Activated T-helper 1 cell treated with anti-CD3 and anti-CD28 coated beads, Interleukin-12 subunit alpha, Interleukin-12 subunit beta, Interleukin-2, Interleukin-4 antibody, amounts not matched to agents 30 ng/mL and 10 ng/mL and 1 ng/mL, durations not matched to agents 14 hours and 24 hours and 36 hours (primary cell): ENCODE measurements around the gene CGNL1. TPM values are rescaled to one million over a fixed set of nuclear protein-coding genes. Genes with fewer than 3 reads are reported as not detected.

Experiments
- DNase-seq: peaks from one replicate; pipeline ENCODE4 v3.0.0; 2021; ENCODE audit warnings: low spot score
- H3K27ac Mint-ChIP-seq: one replicate; pipeline ENCODE4 v1.8.0; 2021; ENCODE audit warnings: mild to moderate bottlenecking, mixed read lengths
- H3K27me3 Mint-ChIP-seq: one replicate; pipeline ENCODE4 v1.8.0; 2022; ENCODE audit warnings: mild to moderate bottlenecking, moderate library complexity, mixed read lengths; ENCODE audit not compliant: insufficient read depth
- H3K36me3 Mint-ChIP-seq: one replicate; pipeline ENCODE4 v1.8.0; 2021; ENCODE audit warnings: low read depth, mixed read lengths
- H3K4me1 Mint-ChIP-seq: one replicate; pipeline ENCODE4 v1.8.0; 2021; ENCODE audit warnings: low read depth, mixed read lengths
- H3K4me3 Mint-ChIP-seq: one replicate; pipeline ENCODE4 v1.8.0; 2021; ENCODE audit warnings: mild to moderate bottlenecking, moderate library complexity, mixed read lengths
- H3K9me3 Mint-ChIP-seq: one replicate; pipeline ENCODE4 v1.8.0; 2021; ENCODE audit warnings: mixed read lengths
- intact Hi-C: fragments of 100-400 bp; cut with micrococcal nuclease; formaldehyde crosslinking; loops from one replicate; pipeline ENCODE4 v1.15.1; 2024
- total RNA-seq: library from RNA; stranded (reverse); gene quantifications from 2 replicates; pipeline ENCODE4 v1.2.3, GENCODE V29; 2022

Gene CGNL1
- total RNA-seq: not detected in 2 replicates

- H3K9me3 Mint-ChIP-seq: no peaks in the 10 kb centered on the region
- no peak for DNase-seq
- H3K27ac Mint-ChIP-seq: no peak within 1 kb of the TSS
- peaks cover 46% of the 10 kb centered on the region for H3K27me3 Mint-ChIP-seq
- H3K4me1 Mint-ChIP-seq: no peaks in the 10 kb centered on the region
- intact Hi-C loops: no loop called here
- no peaks in the 10 kb centered on the region for H3K36me3 Mint-ChIP-seq
- H3K4me3 Mint-ChIP-seq: peak within 1 kb of the TSS; percentile 19
These were observed at the start of gene CGNL1 for GRCh38 chr15:57375827-57376695. Gene CGNL1, plus strand, starts transcription at chr15:57376505. Its CDS starts 61,495 bp downstream, at chr15:57438000.

- Mint-ChIP-seq H3K4me3 (no peak overlapping the region), H3K4me1 (peaks cover 10% of the 10 kb centered on the region), H3K36me3 (no peaks in the 10 kb centered on the region), H3K27ac (no peak overlapping the region), H3K9me3 (no peaks in the 10 kb centered on the region), H3K27me3 (peaks cover 3% of the 10 kb centered on the region)
- DNase-seq: no peak
- intact Hi-C loops: no loop called here
These were observed 48.3 kb upstream of the CGNL1 start for GRCh38 chr15:57327985-57328471.

GRCh38 chr15:57328479-57328878 is 47.8 kb upstream of the CGNL1 start:
- H3K4me1 Mint-ChIP-seq: peaks cover 10% of the 10 kb centered on the region
- no peak overlapping the region for H3K27ac Mint-ChIP-seq
- peaks cover 5% of the 10 kb centered on the region for H3K27me3 Mint-ChIP-seq
- intact Hi-C loops: no loop called here
- DNase-seq: no peak
- no peak overlapping the region for H3K4me3 Mint-ChIP-seq
- H3K36me3 Mint-ChIP-seq: no peaks in the 10 kb centered on the region
- H3K9me3 Mint-ChIP-seq: no peaks in the 10 kb centered on the region

- Mint-ChIP-seq H3K4me3 (no peak overlapping the region), H3K4me1 (peaks cover 10% of the 10 kb centered on the region), H3K9me3 (no peaks in the 10 kb centered on the region), H3K36me3 (no peaks in the 10 kb centered on the region), H3K27ac (no peak overlapping the region), H3K27me3 (peaks cover 5% of the 10 kb centered on the region)
- DNase-seq: no peak
- intact Hi-C loops: no loop called here
These were observed 47.4 kb upstream of the CGNL1 start for GRCh38 chr15:57328897-57329296.

DNA sequence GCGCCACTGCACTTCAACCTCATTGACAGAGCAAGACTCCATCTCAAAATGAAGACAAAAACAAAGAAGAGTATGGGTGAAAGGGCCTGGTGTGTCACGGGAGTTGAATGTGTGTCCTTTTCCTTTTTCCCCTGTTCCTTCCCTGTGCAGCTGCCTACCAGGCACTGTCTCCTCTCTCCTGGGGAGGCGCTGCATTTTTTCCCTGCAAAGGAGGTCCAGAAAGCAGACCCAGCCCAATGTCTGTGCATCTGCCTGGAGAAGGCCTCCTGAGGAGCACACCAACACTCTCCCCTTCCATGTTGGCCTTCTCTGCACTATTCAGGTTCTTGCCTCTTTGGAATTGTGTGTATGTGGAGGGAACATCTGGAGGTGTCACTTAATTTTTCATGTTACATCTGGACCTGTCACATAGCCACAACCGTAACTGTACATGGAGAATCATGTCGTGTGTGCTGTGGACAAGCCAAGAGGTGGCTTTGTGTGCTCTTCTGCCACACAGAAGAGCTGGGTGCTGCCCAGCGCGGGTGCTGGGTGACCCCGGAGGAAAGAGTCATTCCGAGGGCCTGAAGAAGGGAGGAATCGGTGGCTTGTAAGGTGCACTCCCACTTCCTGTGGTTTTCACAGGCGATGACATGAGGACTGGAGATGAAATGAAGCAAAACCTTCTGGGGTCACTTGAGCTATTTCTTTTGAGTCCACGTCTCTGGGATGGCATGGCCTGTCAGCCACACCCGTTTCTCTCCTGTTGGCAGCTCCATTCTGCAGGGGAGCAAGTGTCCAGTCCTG is 46.5 kb upstream of the CGNL1 start:
- no peaks in the 10 kb centered on the region for H3K36me3 Mint-ChIP-seq
- no peak overlapping the region for H3K27ac Mint-ChIP-seq
- no peaks in the 10 kb centered on the region for H3K9me3 Mint-ChIP-seq
- intact Hi-C loops: no loop called here
- peaks cover 7% of the 10 kb centered on the region for H3K27me3 Mint-ChIP-seq
- peaks cover 10% of the 10 kb centered on the region for H3K4me1 Mint-ChIP-seq
- no peak for DNase-seq
- H3K4me3 Mint-ChIP-seq: no peak overlapping the region

GRCh38 chr15:57330619-57331340 is 45.5 kb upstream of the CGNL1 start:
- Mint-ChIP-seq H3K36me3 (no peaks in the 10 kb centered on the region), H3K9me3 (no peaks in the 10 kb centered on the region), H3K4me1 (peaks cover 10% of the 10 kb centered on the region), H3K27ac (no peak overlapping the region), H3K27me3 (peaks cover 8% of the 10 kb centered on the region), H3K4me3 (no peak overlapping the region)
- intact Hi-C loops: no loop called here
- DNase-seq: no peak

GRCh38 chr15:57332326-57332725 is 44.0 kb upstream of the CGNL1 start:
- DNase-seq: no peak
- no peak overlapping the region for H3K27ac Mint-ChIP-seq

DNA sequence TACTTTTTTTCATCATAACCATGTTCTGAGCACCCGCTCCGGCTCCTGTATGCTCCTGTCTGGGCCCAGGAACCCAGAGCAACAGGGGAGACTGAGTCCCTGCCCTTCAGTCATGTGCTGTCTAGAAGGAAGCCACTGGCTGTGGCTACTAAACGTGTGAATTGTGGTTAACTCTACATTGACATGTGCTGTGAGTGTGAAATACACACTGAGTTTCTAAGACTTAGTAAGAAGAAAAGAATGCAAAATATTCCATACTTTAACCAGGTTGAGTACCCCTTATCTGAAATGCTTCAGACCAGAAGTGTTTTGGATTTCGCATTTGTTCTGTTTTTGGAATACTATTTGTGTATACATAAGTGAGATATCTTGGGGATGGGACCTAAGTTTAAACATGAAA is 42.8 kb upstream of the CGNL1 start:
- Mint-ChIP-seq H3K36me3 (no peaks in the 10 kb centered on the region), H3K4me1 (peaks cover 10% of the 10 kb centered on the region), H3K9me3 (no peaks in the 10 kb centered on the region), H3K4me3 (no peak overlapping the region), H3K27ac (no peak overlapping the region), H3K27me3 (peaks cover 12% of the 10 kb centered on the region)
- no peak for DNase-seq
- intact Hi-C loops: no loop called here

More at GRCh38 chr15:57332326-57332725, 44.0 kb upstream of the CGNL1 start:
- peaks cover 10% of the 10 kb centered on the region for H3K4me1 Mint-ChIP-seq
- no peak overlapping the region for H3K4me3 Mint-ChIP-seq
- intact Hi-C loops: no loop called here
- H3K27me3 Mint-ChIP-seq: peaks cover 8% of the 10 kb centered on the region
- H3K9me3 Mint-ChIP-seq: no peaks in the 10 kb centered on the region
- no peaks in the 10 kb centered on the region for H3K36me3 Mint-ChIP-seq

- H3K9me3 Mint-ChIP-seq: no peaks in the 10 kb centered on the region
- H3K4me3 Mint-ChIP-seq: no peak overlapping the region
- peaks cover 12% of the 10 kb centered on the region for H3K27me3 Mint-ChIP-seq
- intact Hi-C loops: no loop called here
- DNase-seq: no peak
- no peak overlapping the region for H3K27ac Mint-ChIP-seq
- peaks cover 10% of the 10 kb centered on the region for H3K4me1 Mint-ChIP-seq
- H3K36me3 Mint-ChIP-seq: no peaks in the 10 kb centered on the region
These were observed 42.0 kb upstream of the CGNL1 start for GRCh38 chr15:57334257-57334656.

DNA sequence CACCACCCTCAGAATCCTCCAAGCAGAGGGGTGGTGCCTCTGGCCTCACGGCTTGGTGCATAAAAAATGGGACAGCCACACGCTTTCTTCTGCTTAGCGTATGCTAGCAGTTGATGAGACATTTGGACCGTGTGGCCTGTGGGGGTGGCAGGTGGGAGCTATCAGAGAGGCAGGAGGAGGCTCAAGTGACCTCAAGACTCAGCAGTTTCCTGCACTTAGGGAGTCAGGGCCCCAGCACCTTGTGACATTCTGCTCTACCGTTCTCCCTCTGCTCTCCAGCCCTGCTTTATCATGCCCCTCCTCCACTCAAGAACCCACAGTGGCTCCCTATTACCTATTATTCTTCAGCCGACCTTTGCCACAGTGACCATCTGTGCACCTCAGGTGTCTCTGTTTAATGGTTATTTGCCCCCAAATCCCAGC is 41.0 kb upstream of the CGNL1 start:
- Mint-ChIP-seq H3K9me3 (no peaks in the 10 kb centered on the region), H3K27me3 (peaks cover 12% of the 10 kb centered on the region), H3K4me1 (peaks cover 3% of the 10 kb centered on the region), H3K27ac (no peak overlapping the region), H3K4me3 (no peak overlapping the region), H3K36me3 (no peaks in the 10 kb centered on the region)
- intact Hi-C loops: no loop called here
- no peak for DNase-seq

DNA sequence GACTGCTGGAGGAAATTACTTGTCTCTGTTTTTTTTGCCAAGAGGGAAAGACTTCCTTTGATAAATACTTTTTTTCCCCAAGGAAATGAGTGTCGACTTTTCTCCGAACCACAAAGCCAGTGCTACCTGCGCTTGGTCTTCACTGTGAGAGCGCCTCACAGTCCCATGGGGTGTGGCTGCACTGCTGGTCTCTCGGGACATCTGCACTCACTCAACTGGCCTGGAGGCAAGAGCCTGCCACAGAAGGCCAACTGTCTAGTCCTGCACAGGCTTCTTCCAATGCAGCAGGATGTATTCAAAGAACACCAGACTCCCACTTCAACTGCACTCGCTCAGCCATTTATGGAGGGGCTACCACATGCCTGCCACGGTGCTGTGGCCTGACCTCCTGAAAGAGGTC is 40.6 kb upstream of the CGNL1 start:
- DNase-seq: no peak
- Mint-ChIP-seq H3K27ac (no peak overlapping the region), H3K27me3 (peaks cover 15% of the 10 kb centered on the region), H3K4me1 (no peaks in the 10 kb centered on the region), H3K36me3 (no peaks in the 10 kb centered on the region), H3K4me3 (no peak overlapping the region), H3K9me3 (no peaks in the 10 kb centered on the region)
- intact Hi-C loops: no loop called here

- Mint-ChIP-seq H3K4me1 (no peaks in the 10 kb centered on the region), H3K9me3 (no peaks in the 10 kb centered on the region), H3K27me3 (peaks cover 19% of the 10 kb centered on the region), H3K27ac (no peak overlapping the region), H3K36me3 (no peaks in the 10 kb centered on the region), H3K4me3 (no peak overlapping the region)
- intact Hi-C loops: no loop called here
- DNase-seq: no peak
These were observed 38.4 kb upstream of the CGNL1 start for GRCh38 chr15:57337868-57338411.
